ENCODE results near the gene ZNF177.

- TF ChIP-seq CTCF (IDR thresholded peaks at IDR 0.05) (no peak), POLR2A (IDR thresholded peaks at IDR 0.05) (no peak)
These were observed 44.1 kb downstream of the ZNF177 start for GRCh38 chr19:9406798-9407352.

Measured in esophagus squamous epithelium (tissue), 4 donors.